HepG2 (cell line): ENCODE data around the gene SFT2D1. TPM values are rescaled to one million over a fixed set of nuclear protein-coding genes. Genes with fewer than 3 reads are reported as not detected.

Experiments
- ATAC-seq: fragments of 200-7000 bp; cut with Tn5 transposase; 3 replicates; pipeline ENCODE4 v1.9.1; 2020; ENCODE audit warnings: mild to moderate bottlenecking, moderate library complexity
- BruUV-seq: library from RNA; stranded (reverse); fragments of 400-500 nt; replicated peaks from 2 replicates; lab custom pipeline; 2021; lab: Mats Ljungman, UMichigan
- CTCF ChIA-PET: fragments of 300-600 bp; formaldehyde crosslinking; extraction: SDS; loops from one replicate; lab custom pipeline; 2021; ENCODE audit warnings: low total read pairs, inconsistent platforms, low intra/inter-chr PET ratio; lab: Yijun Ruan, JAX
- POLR2A ChIA-PET: fragments of 350-600 bp; sonication (Branson Sonifier 250); formaldehyde crosslinking; loops from one replicate; lab custom pipeline; 2020; ENCODE audit warnings: antibody characterized with exemption, inconsistent platforms; lab: Yijun Ruan, JAX
- DNase-seq: peaks from one replicate; pipeline ENCODE4 v3.0.0-alpha.2; 2015; ENCODE audit warnings: low spot score
- FAIRE-seq: peaks from 3 replicates; lab custom pipeline; 2011; peaks lifted over from hg19 to GRCh38; lab: Jason Lieb, UNC
- H2AFZ ChIP-seq: one replicate; pipeline ENCODE4 v1.6.1; 2011; ENCODE audit warnings: low read length, inconsistent platforms
- H3K27ac ChIP-seq: fragments of 300-600 bp; 3 replicates; pipeline ENCODE4 v1.8.0; 2011; ENCODE audit warnings: mixed run types, mild to moderate bottlenecking, mixed read lengths, low read length, inconsistent platforms; ENCODE audit not compliant: insufficient read depth; ENCODE audit errors: extremely low read length
- H3K27me3 ChIP-seq, 2 experiments: fragments of 200-600 bp in 1 of 2; 2 replicates in 1 of 2; 3 replicates in 1 of 2; pipeline versions ENCODE4 v1.6.0 to v1.8.0; 2011; ENCODE audit warnings: low read length in 2 of 2, mild to moderate bottlenecking in 2 of 2, moderate library complexity in 2 of 2, inconsistent platforms in 1 of 2; ENCODE audit not compliant: insufficient read depth in 2 of 2, control insufficient read depth in 1 of 2
- H3K36me3 ChIP-seq, 2 experiments: fragments of 200-600 bp in 1 of 2; replicated peaks in 1 of 2; 2 replicates in 1 of 2; 3 replicates in 1 of 2; pipeline versions ENCODE4 v1.5.1 to v1.8.0; 2011; ENCODE audit warnings: low read length in 2 of 2, inconsistent platforms in 1 of 2; ENCODE audit not compliant: insufficient read depth in 2 of 2, control insufficient read depth in 1 of 2
- H3K4me1 ChIP-seq: 2 replicates; pipeline ENCODE4 v1.5.1; 2012; ENCODE audit warnings: low read length, inconsistent platforms; ENCODE audit not compliant: insufficient read depth
- H3K4me2 ChIP-seq: 2 replicates; pipeline ENCODE4 v1.6.0; 2011; ENCODE audit warnings: low read depth, low read length, inconsistent platforms
- H3K4me3 ChIP-seq, 3 experiments: fragments of 200-600 bp in 1 of 3; sonication (generic), shearing (Covaris generic) in 1 of 3; replicated peaks in 1 of 3; 2 replicates each; pipeline ENCODE4 v1.5.1; 2011 to 2016; ENCODE audit warnings: low read length in 3 of 3, inconsistent platforms in 2 of 3, low read depth in 2 of 3, mild to moderate bottlenecking in 2 of 3, control low read depth in 1 of 3, mixed read lengths in 1 of 3; ENCODE audit not compliant: insufficient read depth in 1 of 3
- H3K79me2 ChIP-seq: one replicate; pipeline ENCODE4 v1.6.1; 2011; ENCODE audit warnings: low read length, inconsistent platforms; ENCODE audit not compliant: insufficient read depth
- H3K9ac ChIP-seq: 2 replicates; pipeline ENCODE4 v1.6.0; 2011; ENCODE audit warnings: mild to moderate bottlenecking, low read depth, low read length, inconsistent platforms; ENCODE audit not compliant: insufficient read depth
- H3K9me3 ChIP-seq: 2 replicates; pipeline ENCODE4 v1.5.1; 2012; ENCODE audit warnings: mild to moderate bottlenecking, low read length
- H4K20me1 ChIP-seq: 2 replicates; pipeline ENCODE4 v1.6.0; 2011; ENCODE audit warnings: inconsistent platforms, mild to moderate bottlenecking, low read length, moderate library complexity; ENCODE audit not compliant: insufficient read depth
- ARID4A ChIP-seq: sonication (generic); formaldehyde crosslinking; IDR thresholded peaks from 2 replicates; pipeline ENCODE4 v1.5.0; 2020; ENCODE audit warnings: mild to moderate bottlenecking, missing genetic modification reagents, borderline replicate concordance
- CBFB ChIP-seq: sonication (generic); formaldehyde crosslinking; IDR thresholded peaks from 2 replicates; pipeline ENCODE4 v1.4.0; 2020; ENCODE audit warnings: missing genetic modification reagents
- CHD2 ChIP-seq: IDR thresholded peaks from 2 replicates; pipeline ENCODE4 v1.6.1; 2011; ENCODE audit warnings: low read depth, low read length, improper control_type of control experiment
- JARID2 ChIP-seq: sonication (generic); formaldehyde crosslinking; IDR thresholded peaks from 2 replicates; pipeline ENCODE4 v1.8.1; 2023; ENCODE audit warnings: missing genetic modification reagents, inconsistent platforms; ENCODE audit not compliant: insufficient replicate concordance
- JDP2 ChIP-seq: sonication (generic); formaldehyde crosslinking; IDR thresholded peaks from 2 replicates; pipeline ENCODE4 v1.8.1; 2022; ENCODE audit warnings: missing genetic modification reagents, borderline replicate concordance
- SIN3A ChIP-seq: IDR thresholded peaks from 2 replicates; pipeline ENCODE4 v1.6.1; 2011; ENCODE audit warnings: low read depth, mild to moderate bottlenecking, control low read depth, low read length, borderline replicate concordance
- ZBTB10 ChIP-seq: sonication (generic); formaldehyde crosslinking; IDR thresholded peaks from 2 replicates; pipeline ENCODE4 v1.4.0; 2020; ENCODE audit warnings: missing genetic modification reagents, borderline replicate concordance
- ZNF432 ChIP-seq: sonication (generic); formaldehyde crosslinking; IDR thresholded peaks from 2 replicates; pipeline ENCODE4 v1.5.0; 2020; ENCODE audit warnings: missing genetic modification reagents, mild to moderate bottlenecking, borderline replicate concordance
- ZNF510 ChIP-seq: sonication (generic); formaldehyde crosslinking; IDR thresholded peaks from 2 replicates; pipeline ENCODE4 v1.4.0; 2020; ENCODE audit warnings: low read depth, mild to moderate bottlenecking, missing genetic modification reagents
- ZNF850 ChIP-seq: sonication (generic); formaldehyde crosslinking; conservative IDR thresholded peaks from 2 replicates; pipeline ENCODE4 v1.9.0; 2021; ENCODE audit warnings: mild to moderate bottlenecking, missing genetic modification reagents
- ZSCAN31 ChIP-seq: sonication (generic); formaldehyde crosslinking; IDR thresholded peaks from 2 replicates; pipeline ENCODE4 v1.5.0; 2020; ENCODE audit warnings: low read depth, mild to moderate bottlenecking, missing genetic modification reagents
- WGBS: methylation state at CpG from one replicate; pipeline ENCODE4 v1.1.6; 2017; ENCODE audit warnings: low lambda C conversion rate; 5-methylcytosine and 5-hydroxymethylcytosine counted together
- in situ Hi-C: cut with HindIII; loops from 2 replicates; pipeline ENCODE4 v1.10.0; 2017; ENCODE audit warnings: low pct_unique_long_range_greater_than_20kb; ENCODE audit not compliant: extremely low pct_ligation_motif_present
- intact Hi-C: fragments of 100-400 bp; cut with micrococcal nuclease; formaldehyde crosslinking; loops from one replicate; pipeline ENCODE4 v1.10.0; 2022; ENCODE audit not compliant: unreplicated experiment
- polyA plus RNA-seq, 8 experiments: library from polyadenylated mRNA; depleted of rRNA in 3 of 8; stranded (reverse) in 7 of 8; unstranded in 1 of 8; fragments of >200 nt; fragmentation: Illumina TruSeq in 4 of 8; extraction: Trizol in 4 of 8; gene quantifications; 2 replicates each; pipeline versions ENCODE4 v1.2.1 to v1.2.3, GENCODE V29; 2011 to 2016; ENCODE audit warnings: low read depth in 4 of 8, missing spikeins in 1 of 8, mixed read lengths in 1 of 8; ENCODE audit not compliant: insufficient read depth in 1 of 8
- total RNA-seq, 5 experiments: library from RNA; depleted of rRNA; stranded (reverse); fragments of >200 nt; fragmentation: Illumina TruSeq; extraction: Trizol; gene quantifications; 2 replicates each; pipeline ENCODE4 v1.2.3, GENCODE V29; 2016; ENCODE audit warnings: low read depth in 1 of 5

Gene SFT2D1
- total and polyA plus RNA-seq, 2 of the 13 experiments (the other 11 are each of a cell fraction or from before 2014, with no cell fraction given), result 115 to 147 TPM

GRCh38 chr6:166271376-166271765, 71.0 kb downstream of the SFT2D1 start:
- Histone ChIP-seq H3K36me3 (no peaks in the 10 kb centered on the region), H3K9me3 (no peaks in the 10 kb centered on the region), H2AFZ (no peak overlapping the region), H3K27me3 (peaks cover 12 to 55% of the 10 kb centered on the region in 2 experiments), H3K4me1 (peaks cover 6% of the 10 kb centered on the region; the same call in 1 of the 2 replicates), H4K20me1 (no peaks in the 10 kb centered on the region), H3K79me2 (no peaks in the 10 kb centered on the region), H3K9ac (no peak overlapping the region), H3K4me2 (no peak overlapping the region), H3K4me3 (no peak overlapping the region), H3K27ac (no peak overlapping the region)
- CTCF ChIA-PET, result no interaction called here
- DNase-seq (no peak), ATAC-seq (no peak), FAIRE-seq (no peak)
- POLR2A ChIA-PET, result no interaction called here
- in situ Hi-C loops (no loop called here), intact Hi-C loops (loop anchor here (10.0 kb wide), 1 partner anchor 193 kb away; no protein-coding TSS in a partner anchor)
- TF ChIP-seq ZNF432 (CRISPR knock-in tag) (no peak), ZSCAN31 (CRISPR knock-in tag) (no peak), SIN3A (no peak), ZBTB10 (no peak), ZNF850 (no peak), JDP2 (CRISPR knock-in tag) (no peak), ZNF510 (CRISPR knock-in tag) (no peak), ARID4A (CRISPR knock-in tag) (no peak), JARID2 (CRISPR knock-in tag) (no peak), CBFB (CRISPR knock-in tag) (no peak), CHD2 (no peak)
- 57% methylated on average over 5 of the region's 9 CpGs for WGBS
- BruUV-seq, result no TSS peak
